ENCODE measurements around the gene NMNAT3. TPM values are rescaled to one million over a fixed set of nuclear protein-coding genes. Genes with fewer than 3 reads are reported as not detected.

Gene NMNAT3
- total RNA-seq, 1 donor from 2014 or later: 0.95 TPM

DNA sequence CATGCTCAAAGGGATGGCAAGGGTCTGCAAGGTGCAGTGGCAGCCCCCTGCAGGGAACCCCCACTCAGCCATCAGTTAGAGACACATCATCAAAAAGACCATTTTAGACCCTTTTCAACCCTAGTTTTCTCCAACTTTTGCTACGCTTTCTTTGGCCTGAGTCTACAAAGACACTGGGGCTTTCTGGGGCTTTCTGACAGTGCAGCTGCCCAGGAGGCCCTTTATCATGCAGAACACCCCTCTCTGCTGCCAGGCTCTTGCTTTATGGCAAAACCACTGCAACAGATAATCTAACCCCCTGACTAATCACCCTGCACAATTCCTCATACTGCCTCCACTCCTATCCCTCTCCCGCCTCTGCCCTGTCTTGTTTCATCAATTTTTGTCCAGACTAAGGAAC lies 2.4 kb downstream of the NMNAT3 start:
- H3K27me3 ChIP-seq: peaks cover 24% of the 10 kb centered on the region
- no peaks in the 10 kb centered on the region for H3K9me3 ChIP-seq (ENCODE audit: low read depth)
- Mint-ChIP-seq H3K4me1 (peaks cover 30% of the 10 kb centered on the region), H3K27me3 (ENCODE audit: insufficient read depth, low read depth) (peaks cover 11% of the 10 kb centered on the region), H3K36me3 (no peaks in the 10 kb centered on the region), H3K9me3 (no peaks in the 10 kb centered on the region), H3K4me3 (no peak overlapping the region), H3K27ac (no peak overlapping the region)
- no peaks in the 10 kb centered on the region for H4K20me1 ChIP-seq (ENCODE audit: low read depth)
- H2AFZ ChIP-seq (replicated peaks): no peak overlapping the region
- H3K4me3 ChIP-seq: no peak overlapping the region
- TF ChIP-seq EZH2 (IDR thresholded peaks at IDR 0.05) (no peak), EZH2phosphoT487 (IDR thresholded peaks at IDR 0.05) (no peak), CTCF (IDR thresholded peaks at IDR 0.05) (no peak)
- peak; percentile 48 for DNase-seq (ENCODE audit: low spot score)
- peak overlapping the region; percentile 56 for H3K4me2 ChIP-seq
- no peaks in the 10 kb centered on the region for H3K79me2 ChIP-seq (ENCODE audit: low read depth)
- H3K9ac ChIP-seq: no peak overlapping the region
- peaks cover 11% of the 10 kb centered on the region for H3F3A ChIP-seq (ENCODE audit: low read depth)
- H3K27ac ChIP-seq: no peak overlapping the region
- no peaks in the 10 kb centered on the region for H3K36me3 ChIP-seq
- peaks cover 29% of the 10 kb centered on the region for H3K4me1 ChIP-seq

- H3K4me1 ChIP-seq: peaks cover 29% of the 10 kb centered on the region
- no peaks in the 10 kb centered on the region for H3K79me2 ChIP-seq (ENCODE audit: low read depth)
- no peaks in the 10 kb centered on the region for H3K9me3 Mint-ChIP-seq
- H3K4me3 Mint-ChIP-seq: no peak overlapping the region
- peaks cover 11% of the 10 kb centered on the region for H3F3A ChIP-seq (ENCODE audit: low read depth)
- H3K4me1 Mint-ChIP-seq: peaks cover 32% of the 10 kb centered on the region
- H3K27ac Mint-ChIP-seq: no peak overlapping the region
- no peaks in the 10 kb centered on the region for H4K20me1 ChIP-seq (ENCODE audit: low read depth)
- no peak overlapping the region for H3K27ac ChIP-seq
- H3K9me3 ChIP-seq (ENCODE audit: low read depth): no peaks in the 10 kb centered on the region
- H3K4me2 ChIP-seq: peak overlapping the region; percentile 56
- peaks cover 11% of the 10 kb centered on the region for H3K27me3 Mint-ChIP-seq (ENCODE audit: insufficient read depth, low read depth)
- no peak for TF ChIP-seq EZH2 (IDR thresholded peaks at IDR 0.05)
- TF ChIP-seq EZH2phosphoT487 (IDR thresholded peaks at IDR 0.05): no peak
- TF ChIP-seq CTCF (IDR thresholded peaks at IDR 0.05): no peak
- no peak for DNase-seq (ENCODE audit: low spot score)
- H3K4me3 ChIP-seq: no peak overlapping the region
- H2AFZ ChIP-seq (replicated peaks): no peak overlapping the region
- H3K27me3 ChIP-seq: peaks cover 24% of the 10 kb centered on the region
- no peak overlapping the region for H3K9ac ChIP-seq
- no peaks in the 10 kb centered on the region for H3K36me3 Mint-ChIP-seq
- no peaks in the 10 kb centered on the region for H3K36me3 ChIP-seq
These were observed 3.1 kb downstream of the NMNAT3 start for GRCh38 chr3:139674571-139675260.

- no peak for DNase-seq (ENCODE audit: low spot score)
- Histone ChIP-seq H3K79me2 (ENCODE audit: low read depth) (no peaks in the 10 kb centered on the region), H3K36me3 (no peaks in the 10 kb centered on the region), H4K20me1 (ENCODE audit: low read depth) (no peaks in the 10 kb centered on the region), H3K27ac (no peak overlapping the region), H3K4me2 (no peak overlapping the region), H3K4me3 (no peak overlapping the region), H3K27me3 (peaks cover 24% of the 10 kb centered on the region), H3K9ac (no peak overlapping the region), H3F3A (ENCODE audit: low read depth) (peaks cover 7% of the 10 kb centered on the region), H2AFZ (replicated peaks) (no peak overlapping the region), H3K9me3 (ENCODE audit: low read depth) (no peaks in the 10 kb centered on the region), H3K4me1 (peaks cover 19% of the 10 kb centered on the region)
- Mint-ChIP-seq H3K27me3 (ENCODE audit: insufficient read depth, low read depth) (peaks cover 11% of the 10 kb centered on the region), H3K27ac (no peak overlapping the region), H3K4me1 (peaks cover 17% of the 10 kb centered on the region), H3K4me3 (no peak overlapping the region), H3K9me3 (no peaks in the 10 kb centered on the region), H3K36me3 (no peaks in the 10 kb centered on the region)
- TF ChIP-seq CTCF (IDR thresholded peaks at IDR 0.05): no peak
- no peak for TF ChIP-seq EZH2phosphoT487 (IDR thresholded peaks at IDR 0.05)
- no peak for TF ChIP-seq EZH2 (IDR thresholded peaks at IDR 0.05)
These were observed 4.9 kb downstream of the NMNAT3 start for GRCh38 chr3:139672884-139673283.

All from neural progenitor cell (in vitro differentiated cells).